Lung (tissue), 12 donors: ENCODE data around the gene CLK2. TPM values are rescaled to one million over a fixed set of nuclear protein-coding genes. Genes with fewer than 3 reads are reported as not detected.

ENCODE experiments used
- ATAC-seq: fragments of 200-7000 bp; cut with Tn5 transposase; one replicate; pipeline ENCODE4 v1.9.1; 2020; ENCODE audit warnings: moderate number of reproducible peaks; ENCODE audit not compliant: insufficient read depth, low FRiP score
- DNase-seq, 3 donors: peaks; one replicate each; pipeline ENCODE4 v3.0.0-alpha.2; 2013 to 2017
- H3K27ac ChIP-seq, 2 donors: one replicate each; pipeline ENCODE4 v1.5.1; 2013; ENCODE audit warnings: mild to moderate bottlenecking in 2 of 2, moderate library complexity in 2 of 2, control low read depth in 1 of 2, inconsistent platforms in 1 of 2, low read depth in 1 of 2, low read length in 1 of 2
- H3K27me3 ChIP-seq, 3 donors: one replicate each; pipeline ENCODE4 v1.5.1; 2013; ENCODE audit warnings: low read length in 2 of 3; ENCODE audit not compliant: control insufficient read depth in 3 of 3, insufficient read depth in 3 of 3
- H3K36me3 ChIP-seq, 4 donors: one replicate each; pipeline ENCODE4 v1.5.1; 2013; ENCODE audit warnings: low read length in 4 of 4, mild to moderate bottlenecking in 1 of 4, moderate library complexity in 1 of 4; ENCODE audit not compliant: control insufficient read depth in 4 of 4, insufficient read depth in 4 of 4
- H3K4me1 ChIP-seq, 5 donors: one replicate each; pipeline ENCODE4 v1.5.1; 2013; ENCODE audit warnings: low read length in 5 of 5, mild to moderate bottlenecking in 2 of 5, moderate library complexity in 1 of 5; ENCODE audit not compliant: control insufficient read depth in 5 of 5, insufficient read depth in 5 of 5
- H3K4me3 ChIP-seq: one replicate; pipeline ENCODE4 v1.5.1; 2013; ENCODE audit warnings: mild to moderate bottlenecking, control low read depth, moderate library complexity
- H3K9ac ChIP-seq, 2 donors: one replicate each; pipeline ENCODE4 v1.5.1; 2013; ENCODE audit warnings: low read length in 2 of 2, control low read depth in 1 of 2; ENCODE audit not compliant: insufficient read depth in 1 of 2
- H3K9me3 ChIP-seq, 4 donors: one replicate each; pipeline ENCODE4 v1.5.1; 2013; ENCODE audit warnings: low read length in 3 of 4, mild to moderate bottlenecking in 1 of 4, moderate library complexity in 1 of 4; ENCODE audit not compliant: control insufficient read depth in 4 of 4, insufficient read depth in 3 of 4
- whole genome bisulfite sequencing, 2 donors: extraction: QIAGEN DNeasy Blood & Tissue Kit; methylation state at CpG; one replicate each; pipeline ENCODE4 v1.1.7; 2013; 5-methylcytosine and 5-hydroxymethylcytosine counted together
- polyA plus RNA-seq, 2 donors: library from polyadenylated mRNA; stranded (reverse); fragments of 200-250 nt; gene quantifications; one replicate each; pipeline ENCODE4 v1.2.1, GENCODE V29; 2013
- total RNA-seq, 2 donors: library from RNA; depleted of rRNA in 1 of 2; stranded (reverse); fragments of >200 nt in 1 of 2; gene quantifications; one replicate each; pipeline ENCODE4 v1.2.1, GENCODE V29; 2014 to 2021
- TF ChIP-seq, protein P1 (sequence below): IDR thresholded peaks from 2 replicates; pipeline ENCODE4 v1.5.1; 2012; ENCODE audit warnings: mild to moderate bottlenecking; ENCODE audit errors: control extremely low read depth, extremely low read depth
- donor health status: control.
- donor health status: control.
- donor health status: Bipolar disorder and iron deficiency.
- donor health status: healthy.
- donor health status: DM: yes; HTN: yes; CAD: no.

CLK2 gene
- total and polyA plus RNA-seq, 4 donors = 41.1 to 56.5 (median 54.2) TPM

DNA sequence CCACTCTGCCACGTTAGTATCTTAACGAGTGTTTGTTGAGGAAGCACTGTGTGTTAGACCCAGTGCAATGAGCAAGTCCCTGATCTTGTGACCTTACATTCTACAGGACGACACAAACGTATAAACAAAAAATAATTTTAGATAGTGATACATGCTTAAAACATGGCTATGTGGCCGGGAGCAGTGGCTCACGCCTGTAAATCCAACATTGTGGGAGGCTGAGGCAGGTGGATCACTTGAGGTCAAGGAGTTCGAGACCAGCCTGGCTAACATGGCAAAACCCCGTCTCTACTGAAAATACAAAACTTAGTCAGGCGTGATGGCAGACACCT, 45.2 kb downstream of the CLK2 start:
- peaks cover 0 to 17% (median 7%) of the 10 kb centered on the region in 5 donors for H3K4me1 ChIP-seq
- DNase-seq (no peak), ATAC-seq (no peak)
- WGBS, 2 donors = 54% methylated on average over 9 of the region's 9 CpGs
- no peaks in the 10 kb centered on the region for H3K36me3 ChIP-seq
- H3K27ac ChIP-seq = peak overlapping the region; percentile 54 to 93
- no peaks in the 10 kb centered on the region for H3K27me3 ChIP-seq
- TF ChIP-seq, protein P1, sequence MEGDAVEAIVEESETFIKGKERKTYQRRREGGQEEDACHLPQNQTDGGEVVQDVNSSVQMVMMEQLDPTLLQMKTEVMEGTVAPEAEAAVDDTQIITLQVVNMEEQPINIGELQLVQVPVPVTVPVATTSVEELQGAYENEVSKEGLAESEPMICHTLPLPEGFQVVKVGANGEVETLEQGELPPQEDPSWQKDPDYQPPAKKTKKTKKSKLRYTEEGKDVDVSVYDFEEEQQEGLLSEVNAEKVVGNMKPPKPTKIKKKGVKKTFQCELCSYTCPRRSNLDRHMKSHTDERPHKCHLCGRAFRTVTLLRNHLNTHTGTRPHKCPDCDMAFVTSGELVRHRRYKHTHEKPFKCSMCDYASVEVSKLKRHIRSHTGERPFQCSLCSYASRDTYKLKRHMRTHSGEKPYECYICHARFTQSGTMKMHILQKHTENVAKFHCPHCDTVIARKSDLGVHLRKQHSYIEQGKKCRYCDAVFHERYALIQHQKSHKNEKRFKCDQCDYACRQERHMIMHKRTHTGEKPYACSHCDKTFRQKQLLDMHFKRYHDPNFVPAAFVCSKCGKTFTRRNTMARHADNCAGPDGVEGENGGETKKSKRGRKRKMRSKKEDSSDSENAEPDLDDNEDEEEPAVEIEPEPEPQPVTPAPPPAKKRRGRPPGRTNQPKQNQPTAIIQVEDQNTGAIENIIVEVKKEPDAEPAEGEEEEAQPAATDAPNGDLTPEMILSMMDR = no peak
- peak overlapping the region; percentile 47 for H3K4me3 ChIP-seq
- H3K9me3 ChIP-seq = no peaks in the 10 kb centered on the region
- H3K9ac ChIP-seq = peak overlapping the region; percentile 14 to 93

DNA sequence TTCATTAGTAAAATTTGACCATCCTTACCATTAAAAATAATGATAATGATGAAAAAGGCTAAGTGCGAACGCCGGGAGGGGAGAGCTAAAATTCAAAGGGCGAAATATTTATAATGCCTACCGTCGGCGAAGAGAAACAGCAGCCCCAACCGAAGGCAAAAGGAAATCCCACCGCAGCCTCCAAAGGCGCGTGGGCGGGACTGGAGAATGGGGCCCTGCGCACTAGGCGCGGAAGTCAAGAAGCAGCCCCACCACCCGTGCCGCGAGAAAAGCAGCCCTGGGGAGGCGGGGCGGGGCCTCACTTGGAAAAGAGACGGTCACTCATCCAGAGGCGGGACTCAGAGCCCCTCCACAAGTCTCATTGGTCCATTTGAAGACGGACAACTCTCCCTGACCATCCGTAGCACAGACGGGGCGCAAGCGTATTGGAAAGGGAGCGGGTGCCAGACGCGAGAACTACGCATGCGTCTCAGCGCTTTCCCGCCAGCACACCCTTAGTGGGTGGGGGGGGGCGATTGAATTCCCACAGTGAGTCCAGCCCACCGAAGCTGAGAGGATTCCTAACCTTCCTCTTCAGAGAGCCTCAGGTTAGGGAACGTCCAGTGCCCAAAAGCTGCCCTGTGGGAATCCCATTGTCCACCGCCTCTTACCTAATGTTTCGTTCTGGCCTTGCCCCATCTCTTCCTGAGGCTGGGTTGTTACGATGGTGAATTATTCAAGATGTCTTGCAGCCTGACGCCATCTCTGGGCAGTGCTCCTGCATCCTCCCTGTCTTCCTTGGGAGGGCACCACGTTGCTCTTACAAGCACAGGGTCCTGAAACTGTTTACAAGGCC, 45.8 kb downstream of the CLK2 start:
- H3K27me3 ChIP-seq = no peaks in the 10 kb centered on the region
- H3K4me3 ChIP-seq = peak overlapping the region; percentile 60
- no peaks in the 10 kb centered on the region for H3K36me3 ChIP-seq
- H3K27ac ChIP-seq = peak overlapping the region; percentile 86 to 93
- TF ChIP-seq, protein P1 = no peak
- H3K4me1 ChIP-seq = peaks cover 0 to 14% (median 7%) of the 10 kb centered on the region in 5 donors
- no peaks in the 10 kb centered on the region for H3K9me3 ChIP-seq
- WGBS, 2 donors = 1% methylated on average over 42 of the region's 42 CpGs
- DNase-seq (peak; percentile 99 to 100 (median 99)), ATAC-seq (peak; percentile 97)
- H3K9ac ChIP-seq = peak overlapping the region in 1 of 2 donors; percentile 93

DNA sequence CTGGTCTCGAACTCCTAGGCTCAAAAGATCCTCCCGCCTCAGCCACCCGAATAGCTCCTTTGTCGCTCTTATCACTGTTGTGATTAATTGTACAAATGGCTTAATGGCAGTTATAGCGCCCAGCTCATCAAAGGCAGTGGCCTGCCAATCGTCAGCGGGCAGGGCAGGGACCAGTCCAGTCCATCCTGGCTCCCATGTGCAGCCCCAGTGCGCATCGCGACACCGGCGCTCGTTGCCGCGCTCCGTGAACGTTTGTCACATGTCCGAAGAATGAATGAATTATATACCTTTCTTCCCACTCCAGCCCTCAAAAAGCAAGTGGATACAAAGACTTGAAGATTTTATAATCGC, 46.4 kb downstream of the CLK2 start:
- Histone ChIP-seq H3K9me3 (no peaks in the 10 kb centered on the region), H3K4me1 (peaks cover 0 to 14% (median 7%) of the 10 kb centered on the region in 5 donors), H3K9ac (peak overlapping the region; percentile 18 to 84), H3K27ac (peak overlapping the region; percentile 86 to 94), H3K27me3 (no peaks in the 10 kb centered on the region), H3K4me3 (peak overlapping the region; percentile 60), H3K36me3 (no peaks in the 10 kb centered on the region)
- DNase-seq = peak; percentile 68 to 79 (median 71)
- 0 to 1% methylated on average over 19 of the region's 19 CpGs for WGBS, 2 donors
- ATAC-seq = peak; percentile 27
- TF ChIP-seq, protein P1 = no peak
